ENCODE measurements around the gene DDR2.

- TF ChIP-seq EZH2phosphoT487 (IDR thresholded peaks at IDR 0.05; ENCODE audit: insufficient read depth, low read depth) (no peak), EZH2 (IDR thresholded peaks at IDR 0.05; ENCODE audit: insufficient read depth, poor library complexity, severe bottlenecking) (no peak)
Measured at GRCh38 chr1:162757476-162757875, 125.2 kb downstream of the DDR2 start.
